Uterus (tissue), 2 donors: ENCODE measurements around the gene PAFAH1B2.

Experiments
- CTCF ChIP-seq, 4 experiments: fragments of 200-600 bp in 2 of 4; fragments of 450-650 bp in 2 of 4; sonication (generic) in 2 of 4; IDR thresholded peaks; one replicate each; pipeline ENCODE4 v1.5.1; 2016 to 2019; ENCODE audit warnings: antibody characterized with exemption in 4 of 4, mild to moderate bottlenecking in 2 of 4, moderate library complexity in 1 of 4
- POLR2A ChIP-seq, 2 donors: fragments of 450-650 bp; IDR thresholded peaks; one replicate each; pipeline ENCODE4 v1.6.1; 2016; ENCODE audit warnings: antibody characterized with exemption in 2 of 2, mild to moderate bottlenecking in 1 of 2, moderate library complexity in 1 of 2

- TF ChIP-seq CTCF (IDR thresholded peaks at IDR 0.05) (no peak), POLR2A (IDR thresholded peaks at IDR 0.05) (no peak)
Observed at GRCh38 chr11:117146521-117146920, 2.4 kb downstream of the PAFAH1B2 start.
